GM23338 (cell line): ENCODE measurements around the gene GAREM2.

Source experiments
- EZH2 ChIP-seq: fragments of 200-600 bp; sonication (generic); IDR thresholded peaks from one replicate; pipeline ENCODE4 v1.8.0; 2017; ENCODE audit warnings: antibody characterized with exemption, mild to moderate bottlenecking, low read depth; ENCODE audit not compliant: unreplicated experiment
- JUNB ChIP-seq: IDR thresholded peaks from one replicate; pipeline ENCODE4 v1.6.1; 2016; ENCODE audit warnings: antibody characterized with exemption; ENCODE audit not compliant: unreplicated experiment
- TF ChIP-seq, protein P1 (sequence below), 2 experiments: fragments of 200-600 bp in 1 of 2; sonication (generic) in 1 of 2; conservative IDR thresholded peaks; 2 replicates each; pipeline versions ENCODE4 v1.5.1 to v1.6.1; 2016 to 2017; ENCODE audit warnings: antibody characterized with exemption in 2 of 2, low read depth in 2 of 2, mild to moderate bottlenecking in 2 of 2, moderate library complexity in 1 of 2

DNA sequence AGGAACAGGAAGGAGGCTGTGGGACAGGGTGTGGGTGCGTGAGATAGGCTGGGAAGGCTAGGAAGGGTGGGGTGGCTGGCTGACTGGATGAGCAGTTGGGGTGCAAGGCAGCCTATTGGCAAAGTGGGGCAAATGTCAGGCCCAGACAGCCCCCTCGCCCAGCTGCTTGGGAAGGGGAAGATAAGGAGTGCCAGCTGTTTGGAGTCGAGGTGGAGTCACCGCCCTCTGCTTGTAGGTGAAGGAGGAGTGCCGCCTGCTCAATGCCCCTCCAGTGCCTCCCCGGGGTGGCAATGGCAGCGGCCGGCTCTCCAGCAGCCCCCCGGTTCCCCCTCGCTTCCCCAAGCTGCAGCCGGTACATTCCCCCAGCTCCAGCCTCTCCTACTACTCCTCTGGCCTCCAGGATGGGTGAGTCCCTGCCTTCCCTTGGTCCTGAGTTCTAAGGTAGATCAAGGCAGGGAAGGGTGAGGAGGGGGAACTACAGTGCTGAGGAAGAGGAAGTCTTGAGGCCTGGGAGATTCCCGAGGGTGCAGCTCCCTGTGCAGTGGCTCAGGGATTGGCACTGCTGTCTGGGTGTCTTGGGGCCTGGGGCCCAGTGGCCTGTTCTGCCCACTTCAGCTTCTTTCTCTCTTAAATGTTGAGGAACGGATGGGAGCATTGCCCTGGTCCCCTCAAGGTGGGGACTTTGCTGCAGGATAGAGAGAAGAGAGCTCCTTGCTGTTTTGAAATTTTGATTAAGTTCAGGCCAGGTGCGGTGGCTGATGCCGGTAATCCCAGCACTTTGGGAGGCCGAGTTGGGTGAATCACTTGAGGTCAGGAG lies 13.3 kb downstream of the GAREM2 start:
- TF ChIP-seq, protein P1, sequence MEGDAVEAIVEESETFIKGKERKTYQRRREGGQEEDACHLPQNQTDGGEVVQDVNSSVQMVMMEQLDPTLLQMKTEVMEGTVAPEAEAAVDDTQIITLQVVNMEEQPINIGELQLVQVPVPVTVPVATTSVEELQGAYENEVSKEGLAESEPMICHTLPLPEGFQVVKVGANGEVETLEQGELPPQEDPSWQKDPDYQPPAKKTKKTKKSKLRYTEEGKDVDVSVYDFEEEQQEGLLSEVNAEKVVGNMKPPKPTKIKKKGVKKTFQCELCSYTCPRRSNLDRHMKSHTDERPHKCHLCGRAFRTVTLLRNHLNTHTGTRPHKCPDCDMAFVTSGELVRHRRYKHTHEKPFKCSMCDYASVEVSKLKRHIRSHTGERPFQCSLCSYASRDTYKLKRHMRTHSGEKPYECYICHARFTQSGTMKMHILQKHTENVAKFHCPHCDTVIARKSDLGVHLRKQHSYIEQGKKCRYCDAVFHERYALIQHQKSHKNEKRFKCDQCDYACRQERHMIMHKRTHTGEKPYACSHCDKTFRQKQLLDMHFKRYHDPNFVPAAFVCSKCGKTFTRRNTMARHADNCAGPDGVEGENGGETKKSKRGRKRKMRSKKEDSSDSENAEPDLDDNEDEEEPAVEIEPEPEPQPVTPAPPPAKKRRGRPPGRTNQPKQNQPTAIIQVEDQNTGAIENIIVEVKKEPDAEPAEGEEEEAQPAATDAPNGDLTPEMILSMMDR (conservative IDR thresholded peaks at IDR 0.05; ENCODE audit: low read depth in 2 of 2), result no peak
- no peak for TF ChIP-seq JUNB
- TF ChIP-seq EZH2, result no peak
